HG03135 (cell line): ENCODE measurements around the gene RHOG.
"Not testable (repeated sequence)": the region's sequence is repeated elsewhere in the genome, so short reads cannot be mapped to it uniquely, and the experiment has no call there.

ENCODE experiments used
- ATAC-seq: cut with Tn5 transposase; IDR thresholded peaks from one replicate; pipeline ENCODE4 v1.9.1; 2021; ENCODE audit warnings: mild to moderate bottlenecking, moderate library complexity; ENCODE audit not compliant: unreplicated experiment

The RHOG gene

GRCh38 chr11:3834664-3835461 lies 5.9 kb downstream of the RHOG start:
- no peak for ATAC-seq

GRCh38 chr11:3834349-3834663 lies 6.5 kb downstream of the RHOG start:
- no peak for ATAC-seq

- ATAC-seq, result no peak
Measured at GRCh38 chr11:3833449-3833848, 7.3 kb downstream of the RHOG start.

GRCh38 chr11:3832816-3833215 lies 7.9 kb downstream of the RHOG start:
- ATAC-seq, result no peak

- ATAC-seq, result no peak
Measured at GRCh38 chr11:3831378-3832239, 9.2 kb downstream of the RHOG start.

- ATAC-seq, result no peak
Measured at GRCh38 chr11:3830730-3831129, 10.0 kb downstream of the RHOG start.

- no peak for ATAC-seq
Measured at GRCh38 chr11:3830088-3830487, 10.7 kb downstream of the RHOG start.

GRCh38 chr11:3827434-3828186 lies 13.1 kb downstream of the RHOG start:
- ATAC-seq, result no peak

- no peak for ATAC-seq
Measured at GRCh38 chr11:3826721-3827120, 14.0 kb downstream of the RHOG start.

GRCh38 chr11:3825473-3826154 lies 15.1 kb downstream of the RHOG start:
- ATAC-seq, result no peak

GRCh38 chr11:3824714-3825472 lies 15.9 kb downstream of the RHOG start:
- no peak for ATAC-seq

GRCh38 chr11:3823762-3824506 lies 16.8 kb downstream of the RHOG start:
- no peak for ATAC-seq

- ATAC-seq, result no peak
Measured at GRCh38 chr11:3823303-3823702, 17.5 kb downstream of the RHOG start.

GRCh38 chr11:3822312-3822711 lies 18.4 kb downstream of the RHOG start:
- ATAC-seq, result no peak

- ATAC-seq, result no peak
Measured at GRCh38 chr11:3820971-3821370, 19.8 kb downstream of the RHOG start.

- ATAC-seq, result no peak
Measured at GRCh38 chr11:3817181-3817800, 23.5 kb downstream of the RHOG start.

- ATAC-seq, result no peak
Measured at GRCh38 chr11:3816673-3817072, 24.1 kb downstream of the RHOG start.

GRCh38 chr11:3815845-3816244 lies 24.9 kb downstream of the RHOG start:
- ATAC-seq, result no peak

GRCh38 chr11:3814832-3815231 lies 25.9 kb downstream of the RHOG start:
- not testable (repeated sequence) for ATAC-seq
